T-helper 2 cell (primary cell): ENCODE results near the gene TRERF1.

Source experiments
- DNase-seq, 5 experiments: peaks; one replicate each; pipeline versions ENCODE4 v3.0.0 to v3.0.0-alpha.2; 2012 to 2022

Gene TRERF1

DNA sequence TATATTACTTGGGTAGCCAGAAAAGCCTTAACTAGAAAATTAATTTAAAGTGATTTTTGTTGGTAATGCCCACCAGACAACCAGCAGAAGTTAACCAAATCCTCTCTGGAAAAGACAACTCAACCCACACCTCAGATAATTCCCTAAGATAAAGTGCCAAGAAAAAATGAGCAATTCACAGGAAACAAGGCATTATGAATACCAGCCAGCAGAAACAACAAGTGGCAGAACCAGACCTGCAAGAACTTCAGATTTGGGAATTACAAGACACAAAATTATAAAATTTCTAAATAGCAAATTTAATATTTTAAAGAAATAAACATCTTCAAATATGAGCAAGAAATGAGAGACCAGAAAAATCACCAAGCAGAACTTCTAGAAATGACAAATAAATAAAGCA lies 154.1 kb downstream of the TRERF1 start:
- DNase-seq = no peak

DNA sequence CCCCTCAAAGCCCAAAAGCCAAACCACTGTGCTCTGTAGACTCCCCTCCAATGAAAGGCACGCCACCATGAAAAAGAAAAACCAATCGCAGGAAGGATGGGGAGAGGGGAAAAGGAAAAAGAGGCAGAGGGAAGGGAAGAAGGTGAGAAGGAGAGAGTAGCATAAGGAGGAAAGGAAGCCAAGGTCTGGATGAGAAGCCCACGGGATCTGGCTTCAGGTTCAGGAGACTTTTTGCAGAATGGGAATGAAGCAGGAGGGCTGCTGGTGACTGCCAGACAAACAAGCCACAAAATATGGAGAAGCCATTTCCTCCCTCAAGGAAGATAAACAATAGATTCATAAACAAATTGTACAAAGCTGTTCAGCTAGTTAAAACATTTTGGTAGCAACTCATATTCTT lies 155.1 kb downstream of the TRERF1 start:
- no peak for DNase-seq

DNA sequence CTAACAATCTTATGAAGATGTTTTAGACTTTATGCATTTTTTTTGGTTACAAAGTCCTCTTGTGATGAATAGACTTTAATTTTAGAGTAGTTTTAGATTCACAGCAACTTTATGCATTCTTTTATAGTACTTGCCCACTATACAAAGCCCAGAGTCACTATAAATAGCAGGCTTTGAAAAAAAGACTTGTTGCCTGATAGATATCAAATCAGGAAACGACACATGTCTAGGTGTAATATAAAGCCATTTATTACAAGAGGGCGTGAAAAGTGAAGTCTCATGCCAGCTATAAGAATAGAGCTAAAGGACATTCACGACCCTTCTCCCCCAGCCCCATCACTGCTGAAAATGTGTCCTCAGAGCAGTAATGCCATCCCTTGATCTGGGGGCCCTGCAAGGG lies 156.0 kb downstream of the TRERF1 start:
- DNase-seq = no peak

DNA sequence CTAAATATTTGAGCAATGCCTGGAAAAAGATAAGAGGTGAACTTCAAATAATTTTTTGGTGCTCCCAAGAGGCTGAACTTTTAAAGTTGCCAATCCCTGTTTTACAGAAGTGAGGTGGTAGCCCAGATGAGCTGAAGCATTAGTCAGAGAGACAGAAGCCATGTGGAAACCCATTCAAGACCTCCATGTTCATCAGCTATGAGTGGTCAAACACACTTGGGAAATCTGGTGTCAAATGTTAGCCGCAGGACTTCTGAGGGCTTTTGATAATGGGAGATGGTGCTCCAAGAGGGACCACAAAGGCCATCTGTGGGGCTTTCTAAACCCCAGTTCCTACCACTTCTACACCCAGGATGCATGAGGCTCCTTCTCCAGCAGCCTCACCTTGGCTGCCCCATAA lies 156.5 kb downstream of the TRERF1 start:
- DNase-seq = no peak

DNA sequence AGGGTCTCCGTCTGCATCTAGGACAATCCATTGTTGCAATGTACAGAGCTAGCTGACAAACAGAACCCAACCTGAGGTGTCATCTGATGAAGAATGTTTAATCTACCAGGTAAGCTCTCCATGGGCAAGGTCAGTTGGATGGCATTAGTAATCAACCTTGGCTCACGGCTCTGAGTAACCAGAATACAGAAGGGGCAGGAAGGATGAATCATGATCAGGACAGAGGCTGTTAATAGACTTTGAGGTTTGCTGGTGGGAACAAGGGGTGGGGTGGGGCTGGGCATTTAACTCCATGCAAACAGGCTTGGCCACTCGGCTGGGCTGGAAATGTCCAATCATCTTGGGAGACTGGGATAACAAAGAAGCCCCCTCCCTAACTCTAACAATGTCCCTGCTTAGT lies 157.0 kb downstream of the TRERF1 start:
- no peak for DNase-seq

DNA sequence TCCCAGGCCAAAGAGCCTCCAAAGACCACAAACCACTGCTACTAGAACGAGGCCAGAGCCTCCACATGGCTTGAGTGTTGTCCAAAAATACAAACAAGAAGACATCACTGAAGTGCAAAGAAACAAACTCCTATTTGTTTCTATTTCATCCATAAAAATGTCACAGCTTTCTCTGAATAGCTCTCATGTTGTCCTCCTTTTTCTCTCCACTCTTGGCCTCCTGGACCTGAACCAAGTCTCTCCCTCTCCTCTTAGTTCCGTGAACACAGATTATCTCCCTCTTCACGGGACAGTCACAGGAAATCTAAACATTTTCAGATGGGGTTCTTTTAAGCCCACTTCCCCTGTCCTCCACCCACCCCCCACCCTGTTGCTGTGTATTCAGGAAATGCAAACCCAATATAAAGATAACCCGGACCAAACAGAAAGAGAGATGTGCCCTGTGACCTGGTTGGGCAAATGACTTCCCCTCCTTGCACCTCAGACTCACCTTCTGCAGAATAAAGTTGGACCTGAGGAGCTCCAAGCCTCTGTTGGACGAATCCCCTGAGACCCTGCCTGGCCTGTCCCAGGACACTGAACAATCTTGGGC lies 158.2 kb downstream of the TRERF1 start:
- peak in 2 of 5 experiments; percentile 20 to 67 for DNase-seq

DNA sequence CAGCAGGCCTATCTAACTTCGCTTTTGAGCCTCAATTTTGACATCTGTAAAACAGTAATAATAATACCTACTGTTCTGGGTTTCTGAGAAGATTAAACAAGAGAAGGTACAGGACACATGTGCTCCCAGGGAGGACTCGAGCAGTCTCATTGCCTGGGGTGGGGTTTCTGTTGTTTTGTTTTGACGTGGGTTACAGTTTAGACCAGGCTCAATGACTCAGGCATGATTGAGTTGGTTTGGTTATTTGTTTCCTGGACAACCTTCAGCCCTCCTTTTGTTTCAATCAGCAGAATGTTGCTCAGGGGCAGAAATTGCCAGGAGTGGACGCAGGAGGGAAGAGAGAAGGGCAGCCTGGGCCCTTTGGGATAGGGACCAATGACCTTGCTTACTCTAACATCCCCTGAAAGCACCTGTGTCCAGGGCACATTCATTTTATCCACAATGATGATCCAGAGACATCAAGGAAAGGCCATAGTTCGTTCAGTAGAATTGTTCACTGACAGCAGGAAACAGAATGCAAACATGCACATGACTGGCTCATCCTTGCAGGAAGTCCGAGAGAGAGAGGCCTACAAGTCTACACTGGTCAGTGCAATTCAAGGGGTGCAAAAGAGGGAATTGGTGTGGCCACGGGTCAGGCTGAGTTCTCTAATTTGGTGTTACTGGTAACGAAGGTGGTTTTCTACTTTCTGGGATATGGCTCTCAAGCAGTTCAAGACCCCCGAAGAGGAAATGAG lies 159.6 kb downstream of the TRERF1 start:
- DNase-seq = peak in 1 of 5 experiments; percentile 78

DNA sequence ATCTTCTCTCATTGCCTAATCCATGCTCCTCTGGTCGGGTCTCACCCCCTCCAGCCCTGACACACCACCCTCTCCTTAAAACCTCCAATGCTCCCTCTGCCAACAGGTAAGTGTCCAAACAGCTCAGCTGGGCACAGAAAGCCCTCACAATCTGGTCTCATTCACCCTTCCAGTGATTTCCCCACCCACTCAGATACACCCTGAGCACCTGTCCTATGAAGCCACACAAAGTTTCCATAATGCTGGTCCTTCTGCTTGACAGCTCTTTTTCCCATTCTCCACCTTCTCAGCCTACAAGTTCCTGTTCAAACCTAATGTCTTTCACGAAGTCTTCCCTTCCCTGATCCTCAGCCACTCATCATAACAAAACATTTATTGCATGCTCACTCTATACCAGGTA lies 164.0 kb downstream of the TRERF1 start:
- no peak for DNase-seq

DNA sequence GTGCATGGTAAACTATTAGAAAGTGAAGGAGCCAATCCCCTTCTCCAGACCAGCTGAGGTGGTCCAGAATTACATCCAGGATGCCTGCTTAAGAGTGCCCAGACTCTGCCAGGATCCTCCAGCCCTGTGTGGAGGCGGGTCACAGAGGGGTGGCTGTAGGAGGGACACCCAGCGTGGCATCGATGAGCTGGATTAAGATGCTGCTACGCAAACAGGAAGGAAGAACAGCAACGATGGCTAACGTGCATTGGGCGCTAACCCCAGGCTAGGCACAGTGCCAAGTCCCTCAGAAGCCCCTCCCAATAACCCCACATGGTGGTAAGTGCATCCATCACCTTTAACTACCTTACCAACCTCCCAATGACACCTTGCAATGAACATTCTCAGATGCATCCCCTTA lies 170.2 kb downstream of the TRERF1 start:
- DNase-seq = peak in 3 of 5 experiments; percentile 36 to 88 (median 80)

DNA sequence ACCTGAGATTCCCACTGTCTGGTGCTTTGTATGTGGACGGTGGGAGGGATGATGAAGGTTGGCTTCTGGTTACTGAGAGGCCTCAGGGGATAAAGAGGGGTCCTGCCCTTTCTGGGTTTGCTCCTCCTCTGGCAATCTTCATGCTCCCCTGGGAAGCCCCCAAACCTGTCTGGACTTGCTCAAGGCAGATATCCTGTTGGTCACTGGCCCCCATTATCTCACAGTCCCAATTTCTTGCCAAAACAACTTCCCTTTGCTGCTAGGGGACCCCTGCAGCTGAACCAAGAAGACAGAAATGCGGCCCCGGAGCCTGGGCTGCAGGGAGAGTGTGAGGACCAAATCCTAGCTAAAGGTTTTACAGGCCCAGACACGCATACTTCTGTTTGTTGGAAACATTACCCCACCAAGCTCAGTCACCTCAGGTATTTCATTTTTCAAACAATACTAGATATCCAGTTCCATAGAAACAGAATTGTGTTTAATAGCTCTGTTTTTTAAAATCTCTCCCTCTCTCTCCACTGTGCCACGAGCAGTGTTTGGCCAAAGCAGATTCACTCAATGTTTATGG lies 170.7 kb downstream of the TRERF1 start:
- DNase-seq = no peak

DNA sequence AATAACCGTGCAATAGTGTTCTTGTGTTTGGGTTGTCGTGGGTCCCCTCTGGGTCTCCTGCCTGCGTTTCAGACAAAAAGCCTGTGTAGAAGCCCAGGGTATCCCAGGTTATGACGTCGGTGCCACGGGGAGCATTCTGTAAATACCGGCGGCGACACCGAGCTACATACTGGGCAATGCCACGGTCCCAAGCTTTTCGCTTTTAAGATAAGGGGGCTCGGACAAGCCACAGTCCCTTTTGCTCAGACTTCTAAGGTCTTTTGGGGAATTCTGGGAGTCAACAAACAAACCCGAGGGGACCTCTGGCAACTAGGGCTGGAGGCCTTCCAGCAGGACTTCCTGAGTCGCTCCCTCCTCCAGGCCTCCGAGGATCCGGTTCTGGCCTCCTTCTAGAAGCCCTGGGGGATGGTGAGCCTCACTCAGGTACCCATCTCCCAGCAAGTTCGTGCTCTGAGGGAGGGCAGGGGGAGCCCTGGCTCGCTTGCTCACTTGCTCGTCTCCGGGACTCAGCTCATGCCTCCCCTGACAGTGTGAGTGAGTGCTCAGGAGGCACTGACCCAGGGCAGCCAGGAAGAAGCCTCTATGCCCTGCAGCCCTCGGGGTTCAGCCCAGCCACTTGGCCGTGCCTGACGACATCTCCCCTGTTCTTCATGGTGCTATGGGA lies 171.6 kb downstream of the TRERF1 start:
- no peak for DNase-seq

DNA sequence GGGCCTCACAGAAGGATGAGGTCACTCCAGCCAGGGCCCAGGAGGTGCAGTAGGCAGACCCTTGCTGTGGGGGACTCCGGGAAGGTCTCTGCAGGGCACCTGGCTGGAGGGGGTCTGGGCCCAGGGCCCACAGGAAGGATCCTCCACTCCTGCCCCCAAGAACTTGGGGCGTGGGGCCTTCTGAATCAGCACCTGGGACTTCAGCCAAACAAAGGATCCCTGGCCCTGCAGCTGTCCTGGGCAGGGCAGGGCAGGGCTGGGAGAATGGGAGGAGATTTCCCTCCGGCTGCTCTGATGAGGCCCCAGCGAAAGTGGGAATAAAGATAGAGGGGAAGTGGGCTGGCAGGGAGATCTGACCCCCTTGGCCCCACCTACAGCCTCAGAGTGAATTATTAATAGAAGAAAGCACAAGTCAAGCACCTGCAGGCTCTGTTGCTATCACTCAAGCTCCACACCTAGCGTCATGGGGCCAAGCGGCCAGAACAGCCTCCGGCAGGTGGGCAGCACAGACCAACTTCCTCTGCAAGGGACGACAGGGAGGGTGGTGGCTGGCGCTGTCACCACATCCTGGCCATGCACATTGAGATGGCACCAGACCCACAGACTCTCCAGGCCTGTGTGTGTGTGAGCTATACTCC lies 172.5 kb downstream of the TRERF1 start:
- DNase-seq = peak in 2 of 5 experiments; percentile 55 to 84

DNA sequence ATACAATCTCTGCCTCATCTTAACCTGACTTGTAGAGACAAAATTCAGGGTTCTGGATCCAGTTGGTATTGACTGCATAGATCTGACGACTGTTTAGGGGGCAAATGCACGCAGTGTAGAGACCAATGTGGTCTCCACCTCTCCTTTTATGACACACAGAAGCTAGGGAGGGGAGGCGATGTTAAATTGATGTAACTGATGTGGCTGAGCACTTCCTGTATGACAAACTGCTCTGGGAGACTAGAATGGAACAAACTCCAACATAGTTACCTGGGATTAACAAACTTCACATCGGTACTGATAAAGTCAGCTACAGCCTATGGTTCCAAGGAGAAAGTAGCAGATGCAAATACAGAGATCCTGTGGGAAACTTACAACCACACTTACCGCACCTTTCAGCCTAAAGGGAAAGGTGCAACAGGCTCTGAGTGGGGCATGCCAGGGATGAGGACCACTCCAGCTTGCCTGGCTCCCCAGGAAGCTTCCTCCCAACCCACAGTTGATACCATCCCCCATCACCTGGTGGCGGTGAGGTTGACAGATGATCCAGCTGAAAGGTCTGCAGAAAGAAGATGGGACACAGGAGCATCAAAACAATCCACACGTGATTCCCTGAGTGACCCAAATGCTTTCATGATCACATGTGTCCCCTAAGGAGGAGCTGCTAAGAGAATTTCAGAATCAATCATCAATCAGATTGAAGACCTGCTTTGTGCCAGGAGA lies 173.4 kb downstream of the TRERF1 start:
- DNase-seq = peak in 2 of 5 experiments; percentile 62 to 78

DNA sequence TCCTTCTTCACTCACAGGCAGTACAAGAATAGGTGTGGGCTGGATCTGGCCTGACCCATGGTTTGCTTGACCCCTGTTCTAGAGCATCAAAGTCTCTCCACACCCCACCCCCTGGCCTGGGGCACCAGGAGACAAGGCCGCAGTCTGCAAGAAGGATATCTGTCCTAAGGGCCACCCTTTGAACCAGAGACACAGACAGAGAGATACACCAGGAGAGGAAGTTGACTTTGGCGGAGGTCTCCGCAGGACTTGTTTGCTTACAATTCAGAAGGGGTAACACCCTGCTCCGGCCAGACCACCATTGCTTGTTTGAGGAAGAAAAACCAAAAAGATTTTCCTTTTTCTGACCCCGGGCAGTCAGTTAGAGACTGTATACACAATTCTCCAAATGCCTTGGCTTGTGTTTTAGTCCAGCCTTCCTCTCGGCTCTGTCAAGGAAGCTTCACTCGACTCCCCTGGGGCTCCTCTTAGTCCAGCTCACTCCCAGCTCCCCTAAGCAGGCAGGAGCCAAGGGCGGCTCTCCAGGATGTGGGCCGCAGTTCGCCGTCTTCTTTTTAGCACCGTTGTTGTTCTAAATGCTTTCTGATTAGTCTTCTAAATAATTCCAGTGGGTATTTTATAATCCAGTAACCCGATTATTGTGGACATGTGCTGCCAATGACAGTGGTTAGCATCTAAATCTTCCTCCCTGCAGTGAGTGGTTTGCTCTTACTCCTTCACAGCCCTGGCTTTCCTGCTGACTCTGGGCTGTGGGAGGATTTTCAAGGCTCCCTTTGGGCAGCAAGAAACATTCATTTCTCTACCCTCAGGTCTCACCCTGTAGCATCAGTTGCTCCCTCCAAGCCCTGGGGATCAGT lies 175.5 kb downstream of the TRERF1 start:
- no peak for DNase-seq

DNA sequence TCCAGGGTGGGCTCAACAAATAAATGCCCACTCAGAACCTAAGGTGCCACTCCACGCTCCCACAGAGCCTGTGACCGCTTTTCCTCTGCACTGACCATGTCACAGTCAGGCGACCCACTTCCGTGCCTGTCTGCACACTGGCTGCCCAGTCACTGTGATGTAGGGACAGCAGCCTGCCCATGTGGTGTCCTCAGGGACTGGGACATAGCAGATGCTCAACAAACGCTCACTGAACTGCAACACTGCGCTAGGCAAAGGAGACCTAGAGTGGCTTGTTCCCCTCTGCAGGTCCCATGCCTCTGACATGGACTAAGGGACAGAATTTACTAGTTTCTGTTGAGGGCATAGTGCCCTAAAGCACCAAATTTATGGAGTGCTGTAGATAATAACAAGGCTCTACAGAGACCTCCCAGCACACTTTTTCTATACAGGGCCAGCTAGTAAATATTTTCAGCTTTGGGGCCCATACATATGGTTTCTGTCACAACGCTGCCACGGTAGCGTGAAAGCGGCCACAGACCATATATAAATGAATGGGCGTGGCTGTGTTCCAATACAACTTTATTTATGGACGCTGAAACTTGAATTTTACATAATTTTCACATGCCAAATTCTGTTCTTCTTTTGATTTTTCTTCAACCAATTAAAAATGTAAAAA lies 176.2 kb downstream of the TRERF1 start:
- DNase-seq = no peak

DNA sequence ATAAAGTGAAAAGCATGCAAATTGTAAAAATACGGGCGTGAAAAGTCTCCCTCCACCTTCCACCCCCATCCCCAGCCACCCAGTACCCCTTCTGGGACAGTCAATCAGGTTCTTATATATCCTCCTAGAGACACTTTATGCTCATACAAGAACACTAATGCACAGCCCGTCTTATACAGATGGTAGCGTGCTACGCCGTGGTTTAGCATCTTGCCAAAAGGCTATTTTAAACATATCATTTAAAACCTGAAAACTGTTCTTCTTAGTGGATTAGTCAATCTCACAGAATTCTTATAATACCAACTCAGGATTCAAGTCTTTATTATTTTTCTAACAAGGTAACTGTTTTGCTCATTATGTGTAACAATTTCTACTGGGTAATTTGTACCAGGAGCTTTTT lies 176.8 kb downstream of the TRERF1 start:
- no peak for DNase-seq

DNA sequence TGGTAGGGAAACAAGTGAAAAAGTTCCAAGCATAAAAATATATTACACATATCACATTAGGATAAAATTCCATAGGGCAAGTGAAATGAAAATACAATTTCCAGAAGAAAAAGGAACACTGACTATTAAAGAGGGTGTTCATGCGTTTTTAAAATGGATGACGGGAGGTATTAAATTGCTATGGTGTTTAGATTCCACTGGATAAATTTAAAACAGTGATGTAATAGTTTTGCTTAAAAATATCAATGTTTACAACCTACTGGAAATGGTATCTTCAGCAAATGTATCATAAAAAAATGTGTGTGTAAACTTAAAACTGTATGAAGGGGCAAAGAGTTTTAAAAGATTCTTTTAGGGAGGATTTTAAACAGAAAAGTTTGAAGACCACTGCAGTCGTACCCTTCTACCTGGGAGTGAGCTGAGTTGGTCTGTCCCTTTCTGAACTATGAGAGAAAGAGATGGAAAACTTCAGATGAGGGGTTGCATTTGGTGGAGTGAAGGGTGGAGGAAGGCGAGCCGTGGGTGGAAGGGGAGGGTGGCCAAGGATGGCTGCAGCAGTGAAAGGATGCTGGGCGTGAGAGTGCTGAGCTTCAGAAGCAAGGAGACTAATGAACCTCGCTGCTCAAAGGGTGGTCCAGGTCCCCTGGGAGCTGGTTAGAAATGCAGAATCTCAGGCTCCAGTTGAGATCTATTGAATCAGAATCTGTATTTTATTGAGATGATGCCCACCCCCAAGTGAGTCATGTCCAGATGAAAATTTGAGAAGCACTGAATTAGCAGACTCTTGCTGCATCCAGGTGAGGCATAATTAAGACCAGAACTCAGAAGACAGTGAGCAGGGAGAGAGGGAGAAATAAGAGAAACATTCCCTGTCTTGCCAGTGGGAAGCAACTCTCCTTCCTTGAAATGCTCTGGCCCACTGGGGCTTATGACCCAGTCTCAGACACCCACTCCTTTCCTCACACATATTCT lies 179.6 kb downstream of the TRERF1 start:
- no peak for DNase-seq

DNA sequence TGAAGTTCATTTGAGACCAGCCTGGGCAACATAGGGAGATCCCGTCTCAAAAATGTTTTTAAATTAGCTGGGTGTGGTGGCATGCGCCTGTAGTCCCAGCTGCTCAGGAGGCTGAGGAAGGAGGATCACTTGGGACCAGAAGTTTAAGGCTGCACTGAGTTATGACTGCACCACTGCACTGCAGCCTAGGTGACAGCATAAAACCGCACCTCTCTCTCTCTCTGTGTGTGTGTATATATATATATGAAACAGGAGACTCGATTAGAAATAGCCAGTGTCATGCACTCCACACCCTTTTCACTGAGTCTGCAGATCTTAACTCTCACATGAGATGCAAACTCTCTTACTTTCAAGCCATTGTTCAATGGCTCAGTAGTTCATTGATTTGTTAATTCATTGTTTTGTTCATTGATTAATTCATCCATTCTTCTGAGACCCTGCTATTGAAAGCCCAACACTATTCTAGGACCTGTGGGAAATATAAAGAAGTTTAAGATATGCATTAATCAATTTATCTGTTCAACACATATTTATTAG lies 181.7 kb downstream of the TRERF1 start:
- peak in 1 of 5 experiments; percentile 21 for DNase-seq

DNA sequence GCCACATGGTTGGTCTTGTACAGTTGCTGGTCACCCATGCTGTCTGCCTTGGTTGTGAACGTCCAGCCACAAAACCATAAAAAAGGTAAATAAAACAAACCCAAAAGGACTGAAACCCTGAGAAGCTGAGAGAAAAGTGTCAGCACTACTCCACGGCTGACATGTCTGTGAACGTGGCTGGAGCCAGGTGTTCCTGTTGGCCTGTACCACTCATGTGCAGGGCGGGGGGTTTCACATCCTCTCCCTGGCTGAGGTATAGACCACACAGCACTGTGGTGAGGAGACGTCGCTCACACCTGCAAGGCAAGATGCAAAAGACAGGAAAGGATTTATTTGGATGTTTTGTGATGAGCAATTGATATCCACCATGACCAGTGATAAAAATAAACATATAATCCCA lies 182.2 kb downstream of the TRERF1 start:
- peak in 2 of 5 experiments; percentile 52 to 71 for DNase-seq
